H1 (cell line): Measurements from ENCODE around the gene FSTL4. TPM values are rescaled to one million over a fixed set of nuclear protein-coding genes. Genes with fewer than 3 reads are reported as not detected.
A peak's percentile ranks its signal among the peaks of the same experiment; 100 is the strongest.

ENCODE experiments used
- CTCF ChIA-PET: fragments of 300-600 bp; sonication (Branson Sonifier 250); formaldehyde crosslinking; loops from one replicate; lab custom pipeline; 2021; ENCODE audit not compliant: partially characterized antibody; lab: Charles Lee
- POLR2A ChIA-PET: fragments of 300-600 bp; sonication (Branson Sonifier 250); formaldehyde crosslinking; loops from one replicate; lab custom pipeline; 2021; ENCODE audit warnings: inconsistent platforms; ENCODE audit not compliant: partially characterized antibody; lab: Charles Lee
- DNase-seq, 2 experiments: peaks; one replicate each; pipeline versions ENCODE4 v3.0.0 to v3.0.0-alpha.2; 2010 to 2022; ENCODE audit warnings: low spot score in 2 of 2, low read depth in 1 of 2, mixed read lengths in 1 of 2
- FAIRE-seq: peaks from 2 replicates; lab custom pipeline; 2011; peaks lifted over from hg19 to GRCh38; lab: Jason Lieb, UNC
- H2AFZ ChIP-seq: 2 replicates; pipeline ENCODE4 v1.8.1; 2012; ENCODE audit warnings: low read length, inconsistent platforms
- H2AK5ac ChIP-seq: 2 replicates; pipeline ENCODE4 v1.6.1; 2013; ENCODE audit warnings: low read depth, low read length
- H2BK120ac ChIP-seq: replicated peaks from 2 replicates; pipeline ENCODE3; 2013; ENCODE audit warnings: low read depth, low read length, inconsistent platforms
- H2BK12ac ChIP-seq: 2 replicates; pipeline ENCODE4 v1.6.1; 2013; ENCODE audit warnings: low read depth, low read length
- H2BK15ac ChIP-seq: 2 replicates; pipeline ENCODE4 v1.6.1; 2013; ENCODE audit warnings: low read length
- H2BK20ac ChIP-seq: 2 replicates; pipeline ENCODE4 v1.6.1; 2013; ENCODE audit warnings: low read length
- H2BK5ac ChIP-seq: 2 replicates; pipeline ENCODE4 v1.6.1; 2013; ENCODE audit warnings: low read depth, low read length
- H3K14ac ChIP-seq: 2 replicates; pipeline ENCODE4 v1.6.1; 2013; ENCODE audit warnings: inconsistent platforms; ENCODE audit not compliant: insufficient read length
- H3K18ac ChIP-seq: 2 replicates; pipeline ENCODE4 v1.6.1; 2013; ENCODE audit warnings: low read length; ENCODE audit errors: extremely low read depth
- H3K23ac ChIP-seq: 2 replicates; pipeline ENCODE4 v1.6.1; 2013; ENCODE audit warnings: inconsistent platforms; ENCODE audit not compliant: insufficient read length
- H3K23me2 ChIP-seq: 2 replicates; pipeline ENCODE4 v1.6.1; 2013; ENCODE audit warnings: low read depth, low read length
- H3K27ac ChIP-seq: 2 replicates; pipeline ENCODE4 v1.6.1; 2011; ENCODE audit warnings: low read depth, low read length, inconsistent platforms
- H3K27me3 ChIP-seq, 4 experiments: replicated peaks in 1 of 4; 1 replicate in 1 of 4; 2 replicates in 3 of 4; pipeline versions ENCODE4 v1.6.1 to v1.8.1; 2011 to 2013; ENCODE audit warnings: low read length in 3 of 4, mild to moderate bottlenecking in 3 of 4, inconsistent platforms in 2 of 4, mixed read lengths in 2 of 4, moderate library complexity in 1 of 4; ENCODE audit not compliant: control insufficient read depth in 3 of 4, insufficient read depth in 3 of 4; ENCODE audit errors: extremely low read depth in 1 of 4
- H3K36me3 ChIP-seq, 4 experiments: 2 replicates each; pipeline versions ENCODE4 v1.6.1 to v1.8.1; 2011 to 2013; ENCODE audit warnings: mild to moderate bottlenecking in 4 of 4, low read length in 3 of 4, moderate library complexity in 2 of 4, control low read depth in 1 of 4, inconsistent platforms in 1 of 4; ENCODE audit not compliant: insufficient read depth in 4 of 4, control insufficient read depth in 2 of 4
- H3K4ac ChIP-seq: replicated peaks from 2 replicates; pipeline ENCODE3; 2013; ENCODE audit warnings: low read length, low read depth, mixed read lengths, inconsistent platforms; ENCODE audit not compliant: insufficient read length
- H3K4me1 ChIP-seq, 4 experiments: replicated peaks in 1 of 4; 1 replicate in 1 of 4; 2 replicates in 3 of 4; pipeline versions ENCODE4 v1.6.1 to v1.8.1; 2011 to 2013; ENCODE audit warnings: low read length in 3 of 4, inconsistent platforms in 2 of 4, mixed read lengths in 1 of 4; ENCODE audit not compliant: insufficient read depth in 4 of 4, control insufficient read depth in 3 of 4
- H3K4me2 ChIP-seq, 2 experiments: 2 replicates each; pipeline versions ENCODE4 v1.6.1 to v1.8.1; 2011 to 2013; ENCODE audit warnings: low read depth in 2 of 2, low read length in 2 of 2, control low read depth in 1 of 2, inconsistent platforms in 1 of 2, mild to moderate bottlenecking in 1 of 2; ENCODE audit not compliant: insufficient read depth in 1 of 2
- H3K4me3 ChIP-seq, 4 experiments: fragments of 200-600, 300-600 bp in 1 of 4; sonication (generic), shearing (Covaris generic), sonication (Bioruptor Twin) in 1 of 4; 2 replicates each; pipeline versions ENCODE4 v1.5.1 to v1.8.1; 2011 to 2016; ENCODE audit warnings: low read length in 4 of 4, low read depth in 3 of 4, control low read depth in 2 of 4, inconsistent platforms in 2 of 4, mild to moderate bottlenecking in 2 of 4, mixed read lengths in 1 of 4, moderate library complexity in 1 of 4; ENCODE audit not compliant: insufficient read depth in 2 of 4; ENCODE audit errors: extremely low read depth in 1 of 4
- H3K56ac ChIP-seq: replicated peaks from 2 replicates; pipeline ENCODE3; 2013; ENCODE audit warnings: low read depth, mild to moderate bottlenecking, mixed read lengths, low read length, inconsistent platforms; ENCODE audit not compliant: insufficient read length
- H3K79me1 ChIP-seq: 2 replicates; pipeline ENCODE4 v1.6.1; 2013; ENCODE audit warnings: low read depth, low read length, control low read depth
- H3K79me2 ChIP-seq, 2 experiments: 2 replicates each; pipeline versions ENCODE4 v1.6.1 to v1.8.1; 2012 to 2013; ENCODE audit warnings: low read length in 2 of 2, mild to moderate bottlenecking in 2 of 2, inconsistent platforms in 1 of 2; ENCODE audit not compliant: insufficient read depth in 2 of 2, control insufficient read depth in 1 of 2
- H3K9ac ChIP-seq, 4 experiments: replicated peaks in 1 of 4; 1 replicate in 1 of 4; 2 replicates in 3 of 4; pipeline versions ENCODE4 v1.6.1 to v1.8.1; 2011 to 2013; ENCODE audit warnings: low read depth in 3 of 4, low read length in 3 of 4, control low read depth in 2 of 4, mild to moderate bottlenecking in 2 of 4, moderate library complexity in 2 of 4, inconsistent platforms in 1 of 4; ENCODE audit errors: extremely low read depth in 1 of 4
- H3K9me3 ChIP-seq, 2 experiments: 2 replicates each; pipeline versions ENCODE4 v1.6.1 to v1.8.1; 2012 to 2013; ENCODE audit warnings: mild to moderate bottlenecking in 2 of 2, moderate library complexity in 2 of 2, control low read depth in 1 of 2, inconsistent platforms in 1 of 2, low read depth in 1 of 2, low read length in 1 of 2, mixed read lengths in 1 of 2; ENCODE audit not compliant: insufficient read depth in 2 of 2
- H4K20me1 ChIP-seq, 2 experiments: replicated peaks in 1 of 2; 2 replicates each; pipeline versions ENCODE3 to v1.8.1; 2011 to 2013; ENCODE audit warnings: inconsistent platforms in 2 of 2, low read length in 2 of 2, mild to moderate bottlenecking in 1 of 2; ENCODE audit not compliant: insufficient read depth in 2 of 2, control insufficient read depth in 1 of 2
- H4K5ac ChIP-seq: 2 replicates; pipeline ENCODE4 v1.6.1; 2013; ENCODE audit warnings: low read length, low read depth, mixed read lengths, inconsistent platforms; ENCODE audit not compliant: insufficient read length
- H4K8ac ChIP-seq: 2 replicates; pipeline ENCODE4 v1.8.0; 2013; ENCODE audit warnings: mild to moderate bottlenecking, moderate library complexity, low read length, inconsistent platforms; ENCODE audit not compliant: insufficient read depth; ENCODE audit errors: extremely low read depth
- H4K91ac ChIP-seq: replicated peaks from 2 replicates; pipeline ENCODE3; 2013; ENCODE audit warnings: low read length, mixed read lengths, inconsistent platforms; ENCODE audit not compliant: insufficient read length
- GTF2F1 ChIP-seq: IDR thresholded peaks from 2 replicates; pipeline ENCODE4 v1.6.1; 2012; ENCODE audit warnings: low read depth, low read length, improper control_type of control experiment, borderline replicate concordance
- JUND ChIP-seq: IDR thresholded peaks from 2 replicates; pipeline ENCODE4 v1.6.1; 2011; ENCODE audit warnings: mild to moderate bottlenecking, improper control_type of control experiment, low read length
- MAFK ChIP-seq: IDR thresholded peaks from 2 replicates; pipeline ENCODE4 v1.6.1; 2012; ENCODE audit warnings: low read depth, mild to moderate bottlenecking, improper control_type of control experiment, low read length
- TCF12 ChIP-seq: IDR thresholded peaks from 2 replicates; pipeline ENCODE4 v1.6.1; 2011; ENCODE audit warnings: low read depth, mild to moderate bottlenecking, low read length
- YY1 ChIP-seq: IDR thresholded peaks from 2 replicates; pipeline ENCODE4 v1.6.1; 2011; ENCODE audit warnings: low read depth, mild to moderate bottlenecking, low read length
- ZNF274 ChIP-seq: IDR thresholded peaks from 2 replicates; pipeline ENCODE4 v1.7.0; 2012; ENCODE audit warnings: low read length, borderline replicate concordance; ENCODE audit errors: extremely low read depth
- WGBS, 2 experiments: shearing (Covaris generic) in 1 of 2; methylation state at CpG; one replicate each; pipeline versions ENCODE4 v1.1.6 to v1.1.7; 2013 to 2015; ENCODE audit warnings: low lambda C conversion rate in 2 of 2, mixed read lengths in 2 of 2, inconsistent platforms in 1 of 2, low coverage in 1 of 2, missing lambda C conversion rate in 1 of 2; ENCODE audit not compliant: insufficient replicate concordance in 2 of 2, insufficient coverage in 1 of 2, insufficient read length in 1 of 2; ENCODE audit errors: extremely low coverage in 1 of 2, missing lambda C conversion rate in 1 of 2; 5-methylcytosine and 5-hydroxymethylcytosine counted together
- polyA plus RNA-seq, 7 experiments: library from polyadenylated mRNA; depleted of rRNA in 3 of 7; stranded (reverse) in 5 of 7; unstranded in 2 of 7; fragments of >200 nt in 5 of 7; fragments of 200-250 nt in 2 of 7; gene quantifications; 1 replicate in 5 of 7; 2 replicates in 1 of 7; 4 replicates in 1 of 7; pipeline versions ENCODE4 v1.2.1 to v1.2.3, GENCODE V29; 2011 to 2013; ENCODE audit warnings: missing spikeins in 2 of 7, mixed read lengths in 2 of 7
- total RNA-seq: library from RNA; stranded (reverse); fragmentation: NEBNext Ultra II Directional; extraction: Animal tissue kit (Norgen Biotek cat#: 25700); gene quantifications from 2 replicates; pipeline ENCODE4 v1.2.1, GENCODE V29; 2021

Gene FSTL4
- total and polyA plus RNA-seq, 2 of the 8 experiments (the other 6 are each of a cell fraction or from before 2014, with no cell fraction given) = 3.1 to 4.1 TPM

- Histone ChIP-seq H3K18ac (no peak overlapping the region), H3K4me2 (peak overlapping the region in 1 of 2 experiments; percentile 8; a peak in 1 of 4 replicates), H2BK5ac (no peak overlapping the region), H4K20me1 (no peaks in the 10 kb centered on the region), H3K27me3 (no peaks in the 10 kb centered on the region), H3K79me2 (no peaks in the 10 kb centered on the region), H2BK120ac (no peak overlapping the region), H3K4ac (no peak overlapping the region), H3K9me3 (no peaks in the 10 kb centered on the region), H3K4me1 (peaks cover 0 to 4% (median 1%) of the 10 kb centered on the region in 4 experiments; a peak in 2 of 7 replicates), H3K56ac (no peak overlapping the region), H4K91ac (no peak overlapping the region), H2AFZ (no peak overlapping the region), H2BK15ac (no peak overlapping the region), H3K79me1 (no peaks in the 10 kb centered on the region; the same call in 1 of the 2 replicates), H3K23ac (no peak overlapping the region), H3K14ac (no peak overlapping the region), H4K5ac (no peak overlapping the region), H3K23me2 (no peaks in the 10 kb centered on the region), H2BK12ac (peak overlapping the region; percentile 22; the same call in 1 of the 2 replicates), H3K9ac (no peak overlapping the region), H3K36me3 (no peaks in the 10 kb centered on the region), H4K8ac (no peak overlapping the region), H3K4me3 (no peak overlapping the region), H2BK20ac (no peak overlapping the region), H3K27ac (no peak overlapping the region), H2AK5ac (no peak overlapping the region)
- TF ChIP-seq ZNF274 (no peak), YY1 (no peak), JUND (peak; percentile 59; the same call in 1 of the 2 replicates), GTF2F1 (no peak), MAFK (no peak), TCF12 (0 out of 2 replicates have a peak, but pooled peaks have one; percentile 48)
- FAIRE-seq (no peak), DNase-seq (peak in 1 of 2 experiments; percentile 63)
- CTCF ChIA-PET = interaction anchor here (0.7 to 8.7 kb wide), 8 partner anchors 10 to 1350 kb away, joined by 3 to 150 read pairs (median 4); no protein-coding TSS in a partner anchor
- POLR2A ChIA-PET = interaction anchor here (1.1 to 1.3 kb wide), 2 partner anchors 24 to 134 kb away, joined by 3 read pairs; no protein-coding TSS in a partner anchor
- 65% methylated on average over 11 of the region's 11 CpGs; no CpG with 5 or more reads in 1 of the 2 experiments for WGBS, 2 experiments
Measured at GRCh38 chr5:133245191-133246052, 366.9 kb downstream of the FSTL4 start.
